Measurements from ENCODE around the gene CRB1. TPM values are rescaled to one million over a fixed set of nuclear protein-coding genes. Genes with fewer than 3 reads are reported as not detected.

Gene CRB1
- total RNA-seq, 2 donors from 2014 or later = not detected

- no peaks in the 10 kb centered on the region for H3K27me3 Mint-ChIP-seq (ENCODE audit: insufficient read depth)
- peaks cover 3% of the 10 kb centered on the region for H3K4me1 ChIP-seq (ENCODE audit: control insufficient read depth, insufficient read depth, low read length)
- no peak for TF ChIP-seq CTCF (conservative IDR thresholded peaks at IDR 0.05)
- H3K27ac ChIP-seq (ENCODE audit: low read depth, low read length) = no peak overlapping the region
- no peak overlapping the region for H3K4me3 Mint-ChIP-seq
- H3K4me1 Mint-ChIP-seq = peaks cover 6% of the 10 kb centered on the region
- H3K9me3 ChIP-seq (ENCODE audit: control insufficient read depth, low read length) = no peaks in the 10 kb centered on the region
- H3K4me3 ChIP-seq (ENCODE audit: low read length) = no peak overlapping the region
- no peaks in the 10 kb centered on the region for H3K27me3 ChIP-seq (ENCODE audit: control insufficient read depth, insufficient read depth, low read length, poor library complexity, severe bottlenecking)
- no peak for DNase-seq
- no peaks in the 10 kb centered on the region for H3K36me3 ChIP-seq (ENCODE audit: control insufficient read depth, insufficient read depth, low read length)
- WGBS, 2 experiments (ENCODE audit: insufficient coverage in 1 of 2, insufficient read length in 1 of 2) = 100% methylated on average over 1 of the region's 1 CpG; no CpG with 5 or more reads in 1 of the 2 experiments
- H3K9me3 Mint-ChIP-seq = no peaks in the 10 kb centered on the region
- H3K36me3 Mint-ChIP-seq (ENCODE audit: low read depth) = no peaks in the 10 kb centered on the region
- H3K27ac Mint-ChIP-seq = no peak overlapping the region
- no peak overlapping the region for H3K9ac ChIP-seq (ENCODE audit: extremely low read depth, low read length, poor library complexity, severe bottlenecking)
Observed at GRCh38 chr1:197254866-197255265, 13.2 kb upstream of the CRB1 start.

GRCh38 chr1:197264936-197265567, 3.0 kb upstream of the CRB1 start:
- DNase-seq = no peak
- H3K4me1 Mint-ChIP-seq = no peaks in the 10 kb centered on the region
- H3K27ac Mint-ChIP-seq = no peak overlapping the region
- H3K9ac ChIP-seq (ENCODE audit: extremely low read depth, low read length, poor library complexity, severe bottlenecking) = no peak overlapping the region
- H3K27me3 ChIP-seq (ENCODE audit: control insufficient read depth, insufficient read depth, low read length, poor library complexity, severe bottlenecking) = no peaks in the 10 kb centered on the region
- no peaks in the 10 kb centered on the region for H3K4me1 ChIP-seq (ENCODE audit: control insufficient read depth, insufficient read depth, low read length)
- no peaks in the 10 kb centered on the region for H3K36me3 Mint-ChIP-seq (ENCODE audit: low read depth)
- no peak overlapping the region for H3K4me3 Mint-ChIP-seq
- no peaks in the 10 kb centered on the region for H3K27me3 Mint-ChIP-seq (ENCODE audit: insufficient read depth)
- H3K9me3 Mint-ChIP-seq = no peaks in the 10 kb centered on the region
- H3K36me3 ChIP-seq (ENCODE audit: control insufficient read depth, insufficient read depth, low read length) = no peaks in the 10 kb centered on the region
- no peaks in the 10 kb centered on the region for H3K9me3 ChIP-seq (ENCODE audit: control insufficient read depth, low read length)
- no peak for TF ChIP-seq CTCF (conservative IDR thresholded peaks at IDR 0.05)
- H3K4me3 ChIP-seq (ENCODE audit: low read length) = no peak overlapping the region
- H3K27ac ChIP-seq (ENCODE audit: low read depth, low read length) = no peak overlapping the region
- 83 to 88% methylated on average over 1 of the region's 1 CpG for WGBS, 2 experiments (ENCODE audit: insufficient coverage in 1 of 2, insufficient read length in 1 of 2)

- 49 to 67% methylated on average over 5 to 6 of the region's 6 CpGs for WGBS, 2 experiments (ENCODE audit: insufficient coverage in 1 of 2, insufficient read length in 1 of 2)
- Mint-ChIP-seq H3K27ac (no peak overlapping the region), H3K4me3 (no peak overlapping the region), H3K9me3 (no peaks in the 10 kb centered on the region), H3K27me3 (ENCODE audit: insufficient read depth) (no peaks in the 10 kb centered on the region), H3K36me3 (ENCODE audit: low read depth) (no peaks in the 10 kb centered on the region), H3K4me1 (no peaks in the 10 kb centered on the region)
- DNase-seq = peak; percentile 32
- Histone ChIP-seq H3K9ac (ENCODE audit: extremely low read depth, low read length, poor library complexity, severe bottlenecking) (no peak overlapping the region), H3K4me3 (ENCODE audit: low read length) (no peak overlapping the region), H3K27me3 (ENCODE audit: control insufficient read depth, insufficient read depth, low read length, poor library complexity, severe bottlenecking) (no peaks in the 10 kb centered on the region), H3K4me1 (ENCODE audit: control insufficient read depth, insufficient read depth, low read length) (no peaks in the 10 kb centered on the region), H3K36me3 (ENCODE audit: control insufficient read depth, insufficient read depth, low read length) (no peaks in the 10 kb centered on the region), H3K27ac (ENCODE audit: low read depth, low read length) (no peak overlapping the region), H3K9me3 (ENCODE audit: control insufficient read depth, low read length) (no peaks in the 10 kb centered on the region)
- no peak for TF ChIP-seq CTCF (conservative IDR thresholded peaks at IDR 0.05)
Observed at GRCh38 chr1:197269053-197269452, 1.0 kb downstream of the CRB1 start.
